Upper lobe of right lung (tissue), 1 donor: Measurements from ENCODE around the gene PMM2. TPM values are rescaled to one million over a fixed set of nuclear protein-coding genes. Genes with fewer than 3 reads are reported as not detected.

ENCODE experiments used
- ATAC-seq: fragments of 200-7000 bp; cut with Tn5 transposase; one replicate; pipeline ENCODE4 v1.9.1; 2020; ENCODE audit warnings: mild to moderate bottlenecking, moderate library complexity
- DNase-seq: peaks from one replicate; pipeline ENCODE4 v3.0.0-alpha.2; 2020
- H3K27ac ChIP-seq: fragments of 200-600 bp; one replicate; pipeline ENCODE4 v1.8.0; 2022
- H3K27me3 ChIP-seq: fragments of 200-600 bp; one replicate; pipeline ENCODE4 v1.8.0; 2022; ENCODE audit warnings: mild to moderate bottlenecking
- H3K36me3 ChIP-seq: fragments of 200-600 bp; one replicate; pipeline ENCODE4 v1.8.0; 2022
- H3K4me1 ChIP-seq: fragments of 200-600 bp; one replicate; pipeline ENCODE4 v1.8.0; 2022
- H3K4me3 ChIP-seq: fragments of 200-600 bp; one replicate; pipeline ENCODE4 v1.8.0; 2022; ENCODE audit warnings: mild to moderate bottlenecking
- H3K9me3 ChIP-seq: fragments of 200-600 bp; one replicate; pipeline ENCODE4 v1.8.0; 2022
- CTCF ChIP-seq: fragments of 200-600 bp; IDR thresholded peaks from one replicate; pipeline ENCODE4 v1.8.0; 2022; ENCODE audit warnings: antibody characterized with exemption
- intact Hi-C: fragments of 100-400 bp; cut with DNase I; formaldehyde crosslinking; loops from one replicate; pipeline ENCODE4 v1.11.0; 2022
- total RNA-seq: library from RNA; stranded (reverse); fragmentation: NEBNext Ultra II Directional; extraction: Animal tissue kit (Norgen Biotek cat#: 25700); gene quantifications from one replicate; pipeline ENCODE4 v1.2.1, GENCODE V29; 2021
- donor health status: DM: no; HTN: yes; CAD: no; lungs with severe emphysema.

PMM2 gene
- total RNA-seq, 1 donor from 2014 or later: 36.8 TPM

- ATAC-seq: no peak
- peak; percentile 40 for DNase-seq
- peak overlapping the region; percentile 33 for H3K27ac ChIP-seq
- H3K27me3 ChIP-seq: no peaks in the 10 kb centered on the region
- peaks cover 34% of the 10 kb centered on the region for H3K36me3 ChIP-seq
- H3K4me1 ChIP-seq: peaks cover 44% of the 10 kb centered on the region
- no peaks in the 10 kb centered on the region for H3K9me3 ChIP-seq
- no peak for TF ChIP-seq CTCF
- no peak overlapping the region for H3K4me3 ChIP-seq
- intact Hi-C loops: no loop called here
These were observed 61.6 kb downstream of the PMM2 start for GRCh38 chr16:8858994-8859912.

- peak overlapping the region; percentile 59 for H3K27ac ChIP-seq
These were observed 62.6 kb downstream of the PMM2 start for GRCh38 chr16:8859913-8860881.

DNA sequence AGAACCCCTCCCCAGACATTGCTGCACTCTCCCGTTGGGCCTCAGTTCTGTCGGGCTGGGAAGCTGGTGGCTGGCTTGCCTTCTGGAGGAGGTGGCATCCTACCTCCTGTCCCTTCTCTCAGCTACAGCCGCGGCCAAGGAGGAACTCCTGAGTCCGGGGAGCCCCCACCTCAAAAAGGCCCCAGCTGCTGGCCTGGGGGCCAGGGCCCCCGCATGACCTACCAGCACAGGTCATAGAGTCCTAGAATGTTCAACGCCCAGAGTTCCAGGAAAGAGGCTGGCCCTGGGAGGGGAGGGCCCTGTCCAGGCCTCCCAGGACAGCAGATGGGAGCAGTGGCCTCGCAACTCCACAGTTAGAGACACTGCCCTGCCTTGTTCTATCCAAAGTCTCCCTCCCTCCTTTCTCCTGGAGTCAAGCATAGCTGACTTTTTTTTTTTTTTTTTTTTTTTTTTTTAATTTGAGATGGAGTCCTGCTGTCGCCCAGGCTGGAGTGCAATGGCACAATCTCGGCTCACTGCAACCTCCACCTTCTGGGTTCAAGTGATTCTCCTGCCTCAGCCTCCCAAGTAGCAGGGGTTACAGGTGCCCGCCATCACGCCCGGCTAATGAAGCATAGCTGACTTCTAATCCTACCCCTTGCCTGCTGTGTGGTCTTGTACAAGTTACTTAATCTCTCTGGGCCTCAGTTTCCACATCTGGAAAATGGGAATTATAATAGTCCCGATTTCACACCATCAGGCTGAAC, 64.1 kb downstream of the PMM2 start:
- no peak for DNase-seq

More at GRCh38 chr16:8859913-8860881, 62.6 kb downstream of the PMM2 start:
- Histone ChIP-seq H3K4me3 (no peak overlapping the region), H3K27me3 (no peaks in the 10 kb centered on the region), H3K9me3 (no peaks in the 10 kb centered on the region), H3K4me1 (peaks cover 52% of the 10 kb centered on the region), H3K36me3 (peaks cover 32% of the 10 kb centered on the region)
- ATAC-seq: peak; percentile 34
- intact Hi-C loops: loop anchor here (10.0 kb wide), 1 partner anchor 55 kb away; no protein-coding TSS in a partner anchor
- no peak for TF ChIP-seq CTCF
- no peak for DNase-seq

GRCh38 chr16:8862309-8863130, 64.9 kb downstream of the PMM2 start:
- DNase-seq: no peak
- Histone ChIP-seq H3K9me3 (no peaks in the 10 kb centered on the region), H3K4me3 (no peak overlapping the region), H3K27me3 (no peaks in the 10 kb centered on the region), H3K36me3 (peaks cover 18% of the 10 kb centered on the region), H3K27ac (peak overlapping the region; percentile 36), H3K4me1 (peaks cover 60% of the 10 kb centered on the region)
- intact Hi-C loops: loop anchor here (10.0 kb wide), 1 partner anchor 58 kb away; no protein-coding TSS in a partner anchor
- no peak for TF ChIP-seq CTCF
- no peak for ATAC-seq

More for the DNA sequence above, 64.1 kb downstream of the PMM2 start:
- no peak for TF ChIP-seq CTCF
- no peaks in the 10 kb centered on the region for H3K9me3 ChIP-seq
- H3K4me1 ChIP-seq: peaks cover 60% of the 10 kb centered on the region
- H3K27me3 ChIP-seq: no peaks in the 10 kb centered on the region
- peak overlapping the region; percentile 14 for H3K4me3 ChIP-seq
- intact Hi-C loops: loop anchor here (10.0 kb wide), 1 partner anchor 57 kb away; no protein-coding TSS in a partner anchor
- ATAC-seq: peak; percentile 47
- peak overlapping the region; percentile 59 for H3K27ac ChIP-seq
- peaks cover 18% of the 10 kb centered on the region for H3K36me3 ChIP-seq
